H1 (cell line): Measurements from ENCODE around the gene GBGT1. TPM values are rescaled to one million over a fixed set of nuclear protein-coding genes. Genes with fewer than 3 reads are reported as not detected.

ENCODE experiments used
- CTCF ChIA-PET: fragments of 300-600 bp; sonication (Branson Sonifier 250); formaldehyde crosslinking; loops from one replicate; lab custom pipeline; 2021; ENCODE audit not compliant: partially characterized antibody; lab: Charles Lee
- POLR2A ChIA-PET: fragments of 300-600 bp; sonication (Branson Sonifier 250); formaldehyde crosslinking; loops from one replicate; lab custom pipeline; 2021; ENCODE audit warnings: inconsistent platforms; ENCODE audit not compliant: partially characterized antibody; lab: Charles Lee
- DNase-seq, 2 experiments: peaks; one replicate each; pipeline versions ENCODE4 v3.0.0 to v3.0.0-alpha.2; 2010 to 2022; ENCODE audit warnings: low spot score in 2 of 2, low read depth in 1 of 2, mixed read lengths in 1 of 2
- FAIRE-seq: peaks from 2 replicates; lab custom pipeline; 2011; peaks lifted over from hg19 to GRCh38; lab: Jason Lieb, UNC
- H2AFZ ChIP-seq: 2 replicates; pipeline ENCODE4 v1.8.1; 2012; ENCODE audit warnings: low read length, inconsistent platforms
- H2AK5ac ChIP-seq: 2 replicates; pipeline ENCODE4 v1.6.1; 2013; ENCODE audit warnings: low read depth, low read length
- H2BK120ac ChIP-seq: replicated peaks from 2 replicates; pipeline ENCODE3; 2013; ENCODE audit warnings: low read depth, low read length, inconsistent platforms
- H2BK12ac ChIP-seq: 2 replicates; pipeline ENCODE4 v1.6.1; 2013; ENCODE audit warnings: low read depth, low read length
- H2BK15ac ChIP-seq: 2 replicates; pipeline ENCODE4 v1.6.1; 2013; ENCODE audit warnings: low read length
- H2BK20ac ChIP-seq: 2 replicates; pipeline ENCODE4 v1.6.1; 2013; ENCODE audit warnings: low read length
- H2BK5ac ChIP-seq: 2 replicates; pipeline ENCODE4 v1.6.1; 2013; ENCODE audit warnings: low read depth, low read length
- H3K14ac ChIP-seq: 2 replicates; pipeline ENCODE4 v1.6.1; 2013; ENCODE audit warnings: inconsistent platforms; ENCODE audit not compliant: insufficient read length
- H3K18ac ChIP-seq: 2 replicates; pipeline ENCODE4 v1.6.1; 2013; ENCODE audit warnings: low read length; ENCODE audit errors: extremely low read depth
- H3K23ac ChIP-seq: 2 replicates; pipeline ENCODE4 v1.6.1; 2013; ENCODE audit warnings: inconsistent platforms; ENCODE audit not compliant: insufficient read length
- H3K23me2 ChIP-seq: 2 replicates; pipeline ENCODE4 v1.6.1; 2013; ENCODE audit warnings: low read depth, low read length
- H3K27ac ChIP-seq: 2 replicates; pipeline ENCODE4 v1.6.1; 2011; ENCODE audit warnings: low read depth, low read length, inconsistent platforms
- H3K27me3 ChIP-seq, 4 experiments: replicated peaks in 1 of 4; 1 replicate in 1 of 4; 2 replicates in 3 of 4; pipeline versions ENCODE4 v1.6.1 to v1.8.1; 2011 to 2013; ENCODE audit warnings: low read length in 3 of 4, mild to moderate bottlenecking in 3 of 4, inconsistent platforms in 2 of 4, mixed read lengths in 2 of 4, moderate library complexity in 1 of 4; ENCODE audit not compliant: control insufficient read depth in 3 of 4, insufficient read depth in 3 of 4; ENCODE audit errors: extremely low read depth in 1 of 4
- H3K36me3 ChIP-seq, 4 experiments: 2 replicates each; pipeline versions ENCODE4 v1.6.1 to v1.8.1; 2011 to 2013; ENCODE audit warnings: mild to moderate bottlenecking in 4 of 4, low read length in 3 of 4, moderate library complexity in 2 of 4, control low read depth in 1 of 4, inconsistent platforms in 1 of 4; ENCODE audit not compliant: insufficient read depth in 4 of 4, control insufficient read depth in 2 of 4
- H3K4ac ChIP-seq: replicated peaks from 2 replicates; pipeline ENCODE3; 2013; ENCODE audit warnings: low read length, low read depth, mixed read lengths, inconsistent platforms; ENCODE audit not compliant: insufficient read length
- H3K4me1 ChIP-seq, 4 experiments: replicated peaks in 1 of 4; 1 replicate in 1 of 4; 2 replicates in 3 of 4; pipeline versions ENCODE4 v1.6.1 to v1.8.1; 2011 to 2013; ENCODE audit warnings: low read length in 3 of 4, inconsistent platforms in 2 of 4, mixed read lengths in 1 of 4; ENCODE audit not compliant: insufficient read depth in 4 of 4, control insufficient read depth in 3 of 4
- H3K4me2 ChIP-seq, 2 experiments: 2 replicates each; pipeline versions ENCODE4 v1.6.1 to v1.8.1; 2011 to 2013; ENCODE audit warnings: low read depth in 2 of 2, low read length in 2 of 2, control low read depth in 1 of 2, inconsistent platforms in 1 of 2, mild to moderate bottlenecking in 1 of 2; ENCODE audit not compliant: insufficient read depth in 1 of 2
- H3K4me3 ChIP-seq, 4 experiments: fragments of 200-600, 300-600 bp in 1 of 4; sonication (generic), shearing (Covaris generic), sonication (Bioruptor Twin) in 1 of 4; 2 replicates each; pipeline versions ENCODE4 v1.5.1 to v1.8.1; 2011 to 2016; ENCODE audit warnings: low read length in 4 of 4, low read depth in 3 of 4, control low read depth in 2 of 4, inconsistent platforms in 2 of 4, mild to moderate bottlenecking in 2 of 4, mixed read lengths in 1 of 4, moderate library complexity in 1 of 4; ENCODE audit not compliant: insufficient read depth in 2 of 4; ENCODE audit errors: extremely low read depth in 1 of 4
- H3K56ac ChIP-seq: replicated peaks from 2 replicates; pipeline ENCODE3; 2013; ENCODE audit warnings: low read depth, mild to moderate bottlenecking, mixed read lengths, low read length, inconsistent platforms; ENCODE audit not compliant: insufficient read length
- H3K79me1 ChIP-seq: 2 replicates; pipeline ENCODE4 v1.6.1; 2013; ENCODE audit warnings: low read depth, low read length, control low read depth
- H3K79me2 ChIP-seq, 2 experiments: 2 replicates each; pipeline versions ENCODE4 v1.6.1 to v1.8.1; 2012 to 2013; ENCODE audit warnings: low read length in 2 of 2, mild to moderate bottlenecking in 2 of 2, inconsistent platforms in 1 of 2; ENCODE audit not compliant: insufficient read depth in 2 of 2, control insufficient read depth in 1 of 2
- H3K9ac ChIP-seq, 4 experiments: replicated peaks in 1 of 4; 1 replicate in 1 of 4; 2 replicates in 3 of 4; pipeline versions ENCODE4 v1.6.1 to v1.8.1; 2011 to 2013; ENCODE audit warnings: low read depth in 3 of 4, low read length in 3 of 4, control low read depth in 2 of 4, mild to moderate bottlenecking in 2 of 4, moderate library complexity in 2 of 4, inconsistent platforms in 1 of 4; ENCODE audit errors: extremely low read depth in 1 of 4
- H3K9me3 ChIP-seq, 2 experiments: 2 replicates each; pipeline versions ENCODE4 v1.6.1 to v1.8.1; 2012 to 2013; ENCODE audit warnings: mild to moderate bottlenecking in 2 of 2, moderate library complexity in 2 of 2, control low read depth in 1 of 2, inconsistent platforms in 1 of 2, low read depth in 1 of 2, low read length in 1 of 2, mixed read lengths in 1 of 2; ENCODE audit not compliant: insufficient read depth in 2 of 2
- H4K20me1 ChIP-seq, 2 experiments: replicated peaks in 1 of 2; 2 replicates each; pipeline versions ENCODE3 to v1.8.1; 2011 to 2013; ENCODE audit warnings: inconsistent platforms in 2 of 2, low read length in 2 of 2, mild to moderate bottlenecking in 1 of 2; ENCODE audit not compliant: insufficient read depth in 2 of 2, control insufficient read depth in 1 of 2
- H4K5ac ChIP-seq: 2 replicates; pipeline ENCODE4 v1.6.1; 2013; ENCODE audit warnings: low read length, low read depth, mixed read lengths, inconsistent platforms; ENCODE audit not compliant: insufficient read length
- H4K8ac ChIP-seq: 2 replicates; pipeline ENCODE4 v1.8.0; 2013; ENCODE audit warnings: mild to moderate bottlenecking, moderate library complexity, low read length, inconsistent platforms; ENCODE audit not compliant: insufficient read depth; ENCODE audit errors: extremely low read depth
- H4K91ac ChIP-seq: replicated peaks from 2 replicates; pipeline ENCODE3; 2013; ENCODE audit warnings: low read length, mixed read lengths, inconsistent platforms; ENCODE audit not compliant: insufficient read length
- BACH1 ChIP-seq: IDR thresholded peaks from 2 replicates; pipeline ENCODE4 v1.6.1; 2012; ENCODE audit warnings: low read length, improper control_type of control experiment
- BRCA1 ChIP-seq: IDR thresholded peaks from 2 replicates; pipeline ENCODE4 v1.6.1; 2012; ENCODE audit warnings: low read depth, low read length, improper control_type of control experiment
- CREB1 ChIP-seq: IDR thresholded peaks from 2 replicates; pipeline ENCODE4 v1.6.1; 2012; ENCODE audit warnings: inconsistent platforms
- EZH2 ChIP-seq: fragments of 200-600 bp; sonication (generic); IDR thresholded peaks from 2 replicates; pipeline ENCODE4 v1.7.1; 2012; ENCODE audit warnings: low read depth, mild to moderate bottlenecking, moderate library complexity, low read length, inconsistent platforms; ENCODE audit not compliant: severe bottlenecking
- MAFK ChIP-seq: IDR thresholded peaks from 2 replicates; pipeline ENCODE4 v1.6.1; 2012; ENCODE audit warnings: low read depth, mild to moderate bottlenecking, improper control_type of control experiment, low read length
- NANOG ChIP-seq: IDR thresholded peaks from 2 replicates; pipeline ENCODE4 v1.6.1; 2011; ENCODE audit warnings: low read length, low read depth, mild to moderate bottlenecking, inconsistent platforms; ENCODE audit not compliant: insufficient read depth, poor library complexity, severe bottlenecking
- SP2 ChIP-seq: IDR thresholded peaks from 2 replicates; pipeline ENCODE4 v1.6.1; 2012; ENCODE audit warnings: mild to moderate bottlenecking, low read length, inconsistent platforms
- TAF1 ChIP-seq: IDR thresholded peaks from 2 replicates; pipeline ENCODE4 v1.6.1; 2011; ENCODE audit warnings: mild to moderate bottlenecking, low read depth, low read length
- TCF12 ChIP-seq: IDR thresholded peaks from 2 replicates; pipeline ENCODE4 v1.6.1; 2011; ENCODE audit warnings: low read depth, mild to moderate bottlenecking, low read length
- WGBS, 2 experiments: shearing (Covaris generic) in 1 of 2; methylation state at CpG; one replicate each; pipeline versions ENCODE4 v1.1.6 to v1.1.7; 2013 to 2015; ENCODE audit warnings: low lambda C conversion rate in 2 of 2, mixed read lengths in 2 of 2, inconsistent platforms in 1 of 2, low coverage in 1 of 2, missing lambda C conversion rate in 1 of 2; ENCODE audit not compliant: insufficient replicate concordance in 2 of 2, insufficient coverage in 1 of 2, insufficient read length in 1 of 2; ENCODE audit errors: extremely low coverage in 1 of 2, missing lambda C conversion rate in 1 of 2; 5-methylcytosine and 5-hydroxymethylcytosine counted together
- polyA plus RNA-seq, 7 experiments: library from polyadenylated mRNA; depleted of rRNA in 3 of 7; stranded (reverse) in 5 of 7; unstranded in 2 of 7; fragments of >200 nt in 5 of 7; fragments of 200-250 nt in 2 of 7; gene quantifications; 1 replicate in 5 of 7; 2 replicates in 1 of 7; 4 replicates in 1 of 7; pipeline versions ENCODE4 v1.2.1 to v1.2.3, GENCODE V29; 2011 to 2013; ENCODE audit warnings: missing spikeins in 2 of 7, mixed read lengths in 2 of 7
- total RNA-seq: library from RNA; stranded (reverse); fragmentation: NEBNext Ultra II Directional; extraction: Animal tissue kit (Norgen Biotek cat#: 25700); gene quantifications from 2 replicates; pipeline ENCODE4 v1.2.1, GENCODE V29; 2021

Gene GBGT1
- total and polyA plus RNA-seq, 2 of the 8 experiments (the other 6 are each of a cell fraction or from before 2014, with no cell fraction given), result 7.1 to 9.7 TPM

- Histone ChIP-seq H3K4me1 (no peaks in the 10 kb centered on the region; a peak in 1 of 7 replicates), H2BK15ac (no peak overlapping the region), H4K20me1 (peaks cover 0 to 1% of the 10 kb centered on the region in 2 experiments), H3K9ac (no peak overlapping the region), H3K23ac (no peak overlapping the region), H3K9me3 (no peaks in the 10 kb centered on the region), H3K27ac (no peak overlapping the region), H4K8ac (no peak overlapping the region), H4K5ac (no peak overlapping the region), H4K91ac (no peak overlapping the region), H2BK120ac (no peak overlapping the region), H3K23me2 (no peaks in the 10 kb centered on the region), H3K4me3 (no peak overlapping the region), H2BK20ac (no peak overlapping the region), H3K79me1 (no peaks in the 10 kb centered on the region), H2AFZ (no peak overlapping the region), H3K14ac (no peak overlapping the region), H3K79me2 (no peaks in the 10 kb centered on the region), H3K4ac (no peak overlapping the region), H2BK12ac (no peak overlapping the region), H3K4me2 (no peak overlapping the region), H3K36me3 (no peaks in the 10 kb centered on the region), H3K27me3 (no peaks in the 10 kb centered on the region; a peak in 3 of 7 replicates), H3K56ac (no peak overlapping the region), H2BK5ac (no peak overlapping the region), H2AK5ac (no peak overlapping the region), H3K18ac (no peak overlapping the region)
- ChIA-PET POLR2A (no interaction called here), CTCF (interaction anchor here (0.5 to 8.6 kb wide), 6 partner anchors 8 to 487 kb away, joined by 3 to 96 read pairs (median 4); partner anchors contain the start of gene GBGT1)
- DNase-seq, result no peak
- TF ChIP-seq TCF12 (no peak), NANOG (no peak), BACH1 (no peak), SP2 (no peak), BRCA1 (no peak), TAF1 (no peak), EZH2 (no peak), MAFK (no peak), CREB1 (no peak)
- WGBS, 2 experiments, result 93% methylated on average over 29 of the region's 29 CpGs; no CpG with 5 or more reads in 1 of the 2 experiments
- FAIRE-seq, result no peak
Measured at GRCh38 chr9:133171161-133171961, 7.6 kb upstream of the GBGT1 start.
